ENCODE data around the gene MILR1. TPM values are rescaled to one million over a fixed set of nuclear protein-coding genes. Genes with fewer than 3 reads are reported as not detected.
"Not testable (repeated sequence)": the region's sequence is repeated elsewhere in the genome, so short reads cannot be mapped to it uniquely, and the experiment has no call there.

MILR1 gene
- total RNA-seq, 1 experiment from 2014 or later = not detected

- TF ChIP-seq ZNF512 (CRISPR knock-in tag; IDR thresholded peaks at IDR 0.05; ENCODE audit: borderline replicate concordance) (no peak), OVOL2 (CRISPR knock-in tag; IDR thresholded peaks at IDR 0.05; ENCODE audit: borderline replicate concordance) (no peak), PREB (CRISPR knock-in tag; IDR thresholded peaks at IDR 0.05; ENCODE audit: borderline replicate concordance) (no peak), ESRRA (CRISPR knock-in tag; IDR thresholded peaks at IDR 0.05; ENCODE audit: borderline replicate concordance) (no peak), IRF1 (CRISPR knock-in tag; IDR thresholded peaks at IDR 0.05) (no peak), ZBTB21 (CRISPR knock-in tag; IDR thresholded peaks at IDR 0.05; ENCODE audit: borderline replicate concordance) (no peak)
Observed at GRCh38 chr17:64437944-64438525, 10.9 kb upstream of the MILR1 start (continued).

- ATAC-seq; DNase-seq (ENCODE audit: low spot score); H3K27ac Mint-ChIP-seq; H3K4me1 Mint-ChIP-seq; POLR2A ChIA-PET; H3K4me3 Mint-ChIP-seq: not testable (repeated sequence)
- CTCF ChIA-PET = interaction anchor here (1.0 kb wide), 1 partner anchor 19 kb away, joined by 3 read pairs; no protein-coding TSS in a partner anchor
- H3K36me3 Mint-ChIP-seq = peaks cover 42% of the 10 kb centered on the region
- peaks cover 13% of the 10 kb centered on the region for H3K27me3 Mint-ChIP-seq (ENCODE audit: low read depth)
- peaks cover 48% of the 10 kb centered on the region for H3K9me3 Mint-ChIP-seq
Observed at GRCh38 chr17:64439521-64439920, 9.4 kb upstream of the MILR1 start.

GRCh38 chr17:64439956-64440355 lies 9.0 kb upstream of the MILR1 start:
- DNase-seq (ENCODE audit: low spot score) (no peak), ATAC-seq (no peak)
- ChIA-PET POLR2A (no interaction called here), CTCF (interaction anchor here (1.0 kb wide), 1 partner anchor 20 kb away, joined by 3 read pairs; no protein-coding TSS in a partner anchor)
- peaks cover 13% of the 10 kb centered on the region for H3K27me3 Mint-ChIP-seq (ENCODE audit: low read depth)
- peaks cover 42% of the 10 kb centered on the region for H3K36me3 Mint-ChIP-seq
- TF ChIP-seq GTF2I (CRISPR knock-in tag; conservative IDR thresholded peaks at IDR 0.05) = no peak
- no peak for TF ChIP-seq MLX (CRISPR knock-in tag; IDR thresholded peaks at IDR 0.05)
- no peak for TF ChIP-seq ZNF281 (CRISPR knock-in tag; IDR thresholded peaks at IDR 0.05)
- TF ChIP-seq JAZF1 (CRISPR knock-in tag; IDR thresholded peaks at IDR 0.05) = no peak
- TF ChIP-seq ZNF317 (CRISPR knock-in tag; IDR thresholded peaks at IDR 0.05; ENCODE audit: borderline replicate concordance, low read depth) = no peak
- no peak for TF ChIP-seq PRDM15 (CRISPR knock-in tag; IDR thresholded peaks at IDR 0.05)
- TF ChIP-seq TCF7 (CRISPR knock-in tag; IDR thresholded peaks at IDR 0.05; ENCODE audit: low read depth) = no peak
- TF ChIP-seq IRF2 (CRISPR knock-in tag; IDR thresholded peaks at IDR 0.05; ENCODE audit: borderline replicate concordance, low read depth) = no peak
- no peak for TF ChIP-seq ZNF425 (CRISPR knock-in tag; conservative IDR thresholded peaks at IDR 0.05)
- H3K4me3 Mint-ChIP-seq = no peak overlapping the region
- no peaks in the 10 kb centered on the region for H3K4me1 Mint-ChIP-seq
- peaks cover 45% of the 10 kb centered on the region for H3K9me3 Mint-ChIP-seq
- no peak overlapping the region for H3K27ac Mint-ChIP-seq
